Measurements from ENCODE around the gene MEI1.
"Not testable (repeated sequence)": the region's sequence is repeated elsewhere in the genome, so short reads cannot be mapped to it uniquely, and the experiment has no call there.

Gene MEI1

DNA sequence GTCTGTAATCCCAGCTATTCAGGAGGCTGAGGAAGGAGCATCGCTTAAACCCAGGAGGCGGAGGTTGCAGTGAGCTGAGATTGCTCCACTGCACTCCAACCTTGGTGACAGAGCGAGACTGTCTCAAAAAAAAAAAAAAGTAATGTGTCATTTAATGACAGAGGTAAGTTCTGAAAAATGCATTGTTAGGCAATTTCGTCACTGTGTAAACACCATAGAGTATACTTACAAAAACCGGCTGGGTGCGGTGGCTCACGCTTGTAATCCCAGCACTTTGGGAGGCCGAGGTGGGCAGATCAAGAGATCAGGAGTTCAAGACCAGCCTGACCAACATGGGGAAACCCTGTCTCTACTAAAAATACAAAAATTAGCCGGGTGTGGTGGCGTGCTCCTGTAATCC lies 27.2 kb upstream of the MEI1 start:
- H3K27ac Mint-ChIP-seq; H3K9me3 Mint-ChIP-seq; H3K4me3 Mint-ChIP-seq; ATAC-seq; DNase-seq (ENCODE audit: low spot score in 2 of 2): not testable (repeated sequence)
- peaks cover 20% of the 10 kb centered on the region for H3K4me1 Mint-ChIP-seq
- peaks cover 92% of the 10 kb centered on the region for H3K36me3 Mint-ChIP-seq

DNA sequence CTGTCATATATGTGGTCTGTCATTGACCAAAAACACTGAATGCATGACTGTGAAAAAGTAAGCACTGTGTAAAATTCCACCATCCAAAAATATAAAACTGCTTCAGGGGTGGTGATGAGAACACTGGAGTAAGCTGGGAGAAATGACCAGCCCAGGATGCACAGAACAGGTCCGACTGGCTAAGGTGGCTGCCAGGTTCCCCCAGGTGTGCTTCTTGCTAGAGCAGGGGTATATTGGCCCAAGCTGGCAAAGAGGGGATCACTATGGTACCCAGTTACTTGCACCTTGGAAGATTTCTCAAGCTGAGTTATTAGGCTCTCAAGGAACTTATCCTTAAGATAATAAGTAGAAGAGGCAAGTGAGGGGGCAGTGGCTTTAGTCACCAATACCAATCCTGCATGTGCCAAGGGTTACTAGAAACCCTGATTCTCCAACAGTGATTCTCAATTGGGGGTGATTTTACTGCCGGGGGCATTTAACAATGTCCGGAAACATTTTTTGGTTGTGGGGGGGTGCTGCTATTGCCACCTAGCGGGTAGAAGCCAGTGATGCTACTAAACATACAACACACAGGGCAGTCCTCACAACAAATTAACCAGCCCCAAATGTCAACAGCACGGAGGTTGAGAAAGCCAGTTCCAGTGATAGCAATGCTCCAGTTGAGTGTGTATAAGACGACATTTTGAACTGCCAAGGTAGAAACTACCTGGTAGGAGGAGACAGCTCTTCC lies 26.4 kb upstream of the MEI1 start:
- ATAC-seq, result no peak

DNA sequence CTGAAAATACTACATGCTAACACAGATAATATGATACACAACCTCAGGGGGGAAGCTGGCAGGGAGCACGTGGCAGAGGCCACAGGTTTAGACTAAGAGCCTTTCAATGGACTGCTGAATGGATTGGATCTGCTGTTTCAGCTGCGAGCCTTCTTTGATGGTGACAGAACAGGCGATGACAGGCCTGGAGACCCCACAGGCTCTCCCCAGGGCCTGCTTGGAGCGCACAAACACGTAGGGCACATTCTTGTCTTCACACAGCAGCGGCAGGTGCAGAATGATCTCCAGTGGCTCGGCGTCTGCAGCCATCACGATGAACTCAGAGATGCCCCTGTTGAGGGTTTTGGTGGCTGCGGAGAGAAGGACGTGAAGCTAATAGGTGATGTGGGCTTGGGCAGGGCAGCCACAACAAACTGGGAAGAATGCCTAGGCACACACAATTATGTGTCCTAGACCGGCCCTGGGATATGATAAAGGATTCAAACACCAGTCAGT lies 24.4 kb upstream of the MEI1 start:
- DNase-seq (ENCODE audit: low spot score in 2 of 2) (no peak), ATAC-seq (no peak)
- Mint-ChIP-seq H3K27ac (peak overlapping the region; percentile 84), H3K36me3 (peaks cover 99% of the 10 kb centered on the region), H3K9me3 (no peaks in the 10 kb centered on the region), H3K4me3 (no peak overlapping the region), H3K4me1 (peaks cover 21% of the 10 kb centered on the region)

More for the DNA sequence above, 26.4 kb upstream of the MEI1 start:
- no peak for DNase-seq (ENCODE audit: low spot score in 2 of 2)
- Mint-ChIP-seq H3K36me3 (peaks cover 92% of the 10 kb centered on the region), H3K27ac (no peak overlapping the region), H3K9me3 (no peaks in the 10 kb centered on the region), H3K4me3 (no peak overlapping the region), H3K4me1 (peaks cover 20% of the 10 kb centered on the region)

DNA sequence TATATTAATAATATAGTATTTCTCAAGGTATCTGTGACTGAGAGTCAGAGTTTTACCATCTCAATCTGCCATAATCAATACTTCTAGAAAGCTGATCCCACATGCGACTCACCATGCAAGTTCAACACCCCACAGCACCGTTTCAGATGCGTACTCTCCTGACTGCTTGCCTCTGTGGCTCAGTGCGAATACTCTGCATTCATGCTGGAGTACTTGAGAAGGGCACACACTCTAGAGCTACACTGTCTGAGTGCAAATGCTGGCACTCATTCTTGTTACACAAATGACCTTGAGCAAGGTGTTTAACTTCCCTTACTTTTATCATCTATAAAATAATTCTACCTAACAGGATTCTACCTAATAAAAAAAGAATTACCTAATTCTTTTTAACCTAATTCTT lies 23.2 kb upstream of the MEI1 start:
- H3K4me3 Mint-ChIP-seq, result no peak overlapping the region
- peaks cover 99% of the 10 kb centered on the region for H3K36me3 Mint-ChIP-seq
- DNase-seq (ENCODE audit: low spot score in 2 of 2) (no peak), ATAC-seq (no peak)
- peak overlapping the region; percentile 63 for H3K27ac Mint-ChIP-seq
- H3K9me3 Mint-ChIP-seq, result no peaks in the 10 kb centered on the region
- peaks cover 26% of the 10 kb centered on the region for H3K4me1 Mint-ChIP-seq

DNA sequence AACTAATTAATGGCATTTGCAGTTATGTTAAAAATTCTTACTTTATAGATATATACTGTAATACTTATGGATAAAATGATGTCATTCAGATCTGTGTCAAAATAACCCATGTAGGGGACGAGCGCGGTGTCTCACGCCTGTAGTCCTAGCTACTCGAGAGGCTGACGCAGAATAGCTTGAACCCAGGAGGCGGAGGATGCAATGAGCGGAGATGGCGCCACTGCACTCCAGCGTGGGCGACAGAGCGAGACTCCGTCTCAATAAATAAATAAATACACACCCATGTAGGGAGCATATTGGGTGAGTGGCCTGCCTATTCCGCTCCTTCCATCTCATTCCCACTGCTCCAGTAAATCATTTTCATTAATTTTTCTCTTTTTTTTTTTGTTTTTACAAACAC lies 17.7 kb upstream of the MEI1 start:
- peaks cover 67% of the 10 kb centered on the region for H3K36me3 Mint-ChIP-seq
- peak overlapping the region; percentile 98 for H3K4me3 Mint-ChIP-seq
- peak overlapping the region; percentile 99 for H3K27ac Mint-ChIP-seq
- H3K9me3 Mint-ChIP-seq, result no peaks in the 10 kb centered on the region
- ATAC-seq (peak; percentile 69), DNase-seq (ENCODE audit: low spot score in 2 of 2) (no peak)
- peaks cover 21% of the 10 kb centered on the region for H3K4me1 Mint-ChIP-seq

DNA sequence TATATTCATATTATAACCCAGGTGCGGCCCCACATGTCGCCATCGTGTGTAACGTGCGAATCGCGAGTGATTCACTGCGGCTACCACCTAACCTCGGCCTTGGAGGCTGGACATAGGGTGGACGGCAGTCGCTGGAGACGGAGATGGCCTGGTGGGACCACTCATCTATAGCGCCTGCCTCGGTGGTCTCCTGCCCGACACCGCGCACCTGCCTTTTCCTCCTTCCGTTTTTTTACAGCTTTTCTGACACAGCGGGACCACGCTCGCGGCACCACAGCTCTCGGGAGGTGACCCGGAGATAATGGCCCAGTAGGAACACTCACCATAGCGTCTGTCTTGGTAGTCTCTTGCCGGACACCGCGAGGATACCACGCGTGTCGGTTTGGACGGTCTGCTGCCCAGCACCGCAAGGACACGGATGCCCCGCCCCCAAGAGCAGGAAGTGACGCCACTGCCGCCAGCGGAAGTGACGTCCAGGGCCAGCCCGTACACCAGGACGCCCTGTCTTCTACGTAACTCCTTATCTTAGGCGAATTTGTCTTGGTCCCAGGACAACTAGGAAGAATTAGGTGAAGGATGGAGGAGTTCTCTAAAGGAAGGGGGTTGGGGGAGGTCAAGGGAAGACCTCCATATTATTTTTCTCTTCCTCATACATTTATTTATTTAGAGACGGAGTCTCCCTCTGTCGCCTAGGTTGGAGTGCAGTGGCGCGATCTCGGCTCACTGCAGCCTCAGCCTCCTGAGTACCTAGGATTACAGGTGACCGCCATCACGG lies 17.1 kb upstream of the MEI1 start:
- ATAC-seq (peak; percentile 97), DNase-seq (ENCODE audit: low spot score in 2 of 2) (peak; percentile 73 to 91)
- Mint-ChIP-seq H3K4me1 (peaks cover 18% of the 10 kb centered on the region), H3K36me3 (peaks cover 61% of the 10 kb centered on the region), H3K27ac (peak overlapping the region; percentile 99), H3K4me3 (peak overlapping the region; percentile 98), H3K9me3 (no peaks in the 10 kb centered on the region)

DNA sequence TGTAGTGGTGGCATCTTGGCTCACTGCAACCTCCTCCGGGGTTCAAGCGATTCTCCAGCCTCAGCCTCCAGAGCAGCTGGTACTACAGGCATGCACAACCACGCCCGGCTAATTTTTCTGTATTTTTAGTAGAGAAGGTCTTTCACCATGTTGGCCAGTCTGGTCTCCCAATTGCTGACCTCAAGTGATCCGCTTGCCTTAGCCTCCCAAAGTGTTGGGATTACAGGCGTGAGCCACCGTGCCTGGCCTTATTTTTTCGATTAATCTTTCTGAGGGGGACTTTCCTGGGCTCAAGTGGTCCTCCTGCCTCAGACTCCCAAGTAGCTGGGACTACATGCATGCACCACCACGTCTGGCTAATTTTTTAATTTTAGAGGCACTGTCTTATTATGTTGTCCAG lies 16.3 kb upstream of the MEI1 start:
- Mint-ChIP-seq H3K4me1 (peaks cover 18% of the 10 kb centered on the region), H3K4me3 (peak overlapping the region; percentile 98), H3K36me3 (peaks cover 53% of the 10 kb centered on the region), H3K9me3 (no peaks in the 10 kb centered on the region), H3K27ac (peak overlapping the region; percentile 99)
- ATAC-seq (no peak), DNase-seq (ENCODE audit: low spot score in 2 of 2) (no peak)

DNA sequence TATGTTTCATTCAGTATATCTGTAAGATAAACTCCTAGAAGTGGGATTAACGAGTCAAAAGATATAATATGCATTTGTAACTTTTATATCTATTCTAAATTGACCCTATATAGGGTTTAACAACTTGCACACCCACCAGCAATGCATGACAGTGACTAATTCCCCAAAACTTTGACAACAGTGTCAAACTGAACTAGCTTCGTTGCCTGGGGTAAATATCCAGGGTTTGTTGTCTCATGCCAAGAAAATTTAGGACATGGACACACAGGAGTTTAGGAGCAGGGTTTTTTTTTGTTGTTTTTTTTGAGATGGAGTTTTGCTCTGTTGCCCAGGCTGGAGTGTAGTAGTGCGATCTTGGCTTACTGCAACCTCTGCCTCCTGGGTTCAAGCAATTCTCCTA lies 15.7 kb upstream of the MEI1 start:
- Mint-ChIP-seq H3K4me3 (peak overlapping the region; percentile 98), H3K9me3 (no peaks in the 10 kb centered on the region), H3K36me3 (peaks cover 49% of the 10 kb centered on the region), H3K27ac (no peak overlapping the region), H3K4me1 (peaks cover 22% of the 10 kb centered on the region)
- ATAC-seq (no peak), DNase-seq (ENCODE audit: low spot score in 2 of 2) (no peak)

DNA sequence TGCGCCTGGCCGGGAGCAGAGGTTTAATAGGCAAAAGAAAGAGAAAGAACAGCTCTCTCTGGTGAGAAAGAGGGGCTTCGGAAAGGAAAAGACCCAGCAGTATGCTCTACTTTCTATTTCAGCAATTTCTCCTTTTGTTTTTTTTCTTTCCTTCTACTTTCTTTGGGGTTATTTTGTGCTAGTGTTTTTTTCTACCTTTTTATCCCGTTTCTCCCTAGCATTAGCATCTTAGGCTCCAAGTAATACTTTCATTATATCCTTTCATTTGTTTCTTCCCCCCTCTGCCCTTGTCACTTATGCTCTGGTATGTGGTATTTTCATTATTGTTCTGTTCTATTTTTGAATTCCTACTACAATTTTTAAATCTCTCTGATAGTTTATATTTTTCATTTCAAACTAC lies 15.1 kb upstream of the MEI1 start:
- peak overlapping the region; percentile 29 for H3K27ac Mint-ChIP-seq
- no peak overlapping the region for H3K4me3 Mint-ChIP-seq
- peaks cover 25% of the 10 kb centered on the region for H3K4me1 Mint-ChIP-seq
- H3K36me3 Mint-ChIP-seq, result peaks cover 48% of the 10 kb centered on the region
- no peak for ATAC-seq
- no peak for DNase-seq (ENCODE audit: low spot score in 2 of 2)
- H3K9me3 Mint-ChIP-seq, result no peaks in the 10 kb centered on the region

DNA sequence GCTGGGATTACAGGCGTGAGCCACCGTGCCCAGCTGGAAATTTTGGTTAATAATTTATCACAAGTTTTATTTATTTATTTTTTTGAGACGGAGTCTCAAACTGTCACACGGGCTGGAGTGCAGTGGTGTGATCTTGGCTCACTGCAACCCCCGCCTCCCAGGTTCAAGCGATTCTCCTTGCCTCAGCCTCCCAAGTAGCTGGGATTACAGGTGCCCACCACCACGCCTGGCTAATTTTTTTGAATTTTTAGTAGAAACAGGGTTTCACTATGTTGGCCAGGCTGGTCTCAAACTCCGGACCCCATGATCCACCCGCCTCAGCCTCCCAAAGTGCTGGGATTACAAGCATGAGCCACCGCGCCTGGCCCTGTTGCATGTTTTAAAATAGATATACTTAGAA lies 12.4 kb upstream of the MEI1 start:
- H3K9me3 Mint-ChIP-seq; ATAC-seq; DNase-seq (ENCODE audit: low spot score in 2 of 2): not testable (repeated sequence)
- H3K4me3 Mint-ChIP-seq, result peak overlapping the region; percentile 96
- H3K27ac Mint-ChIP-seq, result peak overlapping the region; percentile 98
- peaks cover 31% of the 10 kb centered on the region for H3K4me1 Mint-ChIP-seq
- peaks cover 21% of the 10 kb centered on the region for H3K36me3 Mint-ChIP-seq

DNA sequence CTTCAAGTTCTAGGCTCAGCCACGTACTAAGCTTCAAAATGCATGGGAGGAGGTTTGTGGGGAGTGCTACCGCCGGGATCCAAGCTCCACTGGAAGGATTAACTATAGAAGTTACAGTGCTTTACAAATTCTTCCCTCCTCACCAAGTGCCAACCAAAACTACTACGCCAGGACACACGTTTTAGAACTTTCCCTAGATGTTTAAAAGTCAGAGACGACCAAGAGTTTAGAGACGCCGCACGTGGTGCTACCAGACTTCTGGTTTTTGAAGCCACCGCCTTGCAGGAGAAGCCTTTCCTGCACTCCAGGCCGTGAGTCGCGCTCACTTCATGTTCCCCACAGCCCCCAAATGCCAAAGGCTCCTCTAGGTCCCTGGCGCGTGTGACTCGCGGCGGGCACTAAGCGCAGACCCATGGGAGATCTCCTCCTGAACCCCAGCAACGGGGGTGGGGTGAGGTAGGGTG lies 11.4 kb upstream of the MEI1 start:
- Mint-ChIP-seq H3K9me3 (no peaks in the 10 kb centered on the region), H3K27ac (peak overlapping the region; percentile 98), H3K4me1 (peaks cover 26% of the 10 kb centered on the region), H3K4me3 (peak overlapping the region; percentile 96), H3K36me3 (peaks cover 12% of the 10 kb centered on the region)
- no peak for DNase-seq (ENCODE audit: low spot score in 2 of 2)
- peak; percentile 39 for ATAC-seq

DNA sequence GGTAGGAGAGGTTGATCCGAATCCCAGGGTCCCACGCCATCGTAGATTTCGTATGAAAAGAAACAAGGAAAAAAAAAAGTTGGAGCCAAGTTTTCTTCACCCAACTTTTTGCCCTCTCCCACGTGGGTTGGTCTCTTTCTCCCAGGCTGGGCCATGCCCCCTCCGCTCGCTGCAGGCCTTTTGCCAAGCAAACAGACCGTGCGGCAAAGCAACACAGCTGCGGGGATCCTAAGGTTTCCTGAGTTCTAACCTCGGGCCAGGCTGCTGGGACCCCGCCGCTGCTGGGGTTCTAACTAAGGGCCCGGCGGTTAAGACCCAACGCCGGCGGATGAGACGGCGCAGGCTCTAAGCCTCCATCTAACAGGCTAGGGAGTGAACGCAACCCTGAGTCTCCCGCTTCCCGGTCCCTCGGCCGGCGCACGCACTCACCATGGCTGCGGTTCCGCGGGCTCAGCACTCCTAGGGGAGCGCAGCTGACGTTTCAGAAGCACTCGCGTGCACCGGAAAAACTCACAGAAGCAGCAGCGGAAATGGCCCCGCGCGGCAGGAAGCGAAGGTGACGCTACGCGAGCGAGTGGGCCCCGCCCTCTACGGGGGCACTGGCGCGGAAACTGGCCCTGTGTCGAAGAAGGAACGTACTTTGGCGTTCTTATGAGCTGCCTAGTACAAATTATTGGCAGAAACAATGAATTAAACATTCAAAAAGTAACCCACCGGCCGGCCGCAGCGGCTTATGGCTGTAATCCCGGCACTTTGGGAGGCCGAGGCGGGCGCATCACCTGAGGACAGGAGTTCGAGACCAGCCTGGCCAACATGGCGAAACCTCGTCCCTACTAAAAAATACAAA lies 10.7 kb upstream of the MEI1 start, which contains the start of gene SNU13:
SNU13 (minus strand) TSS at position 503 of the 847 bp plus-strand sequence; CDS start at position 432, 71 bp downstream.
- Mint-ChIP-seq H3K9me3 (no peaks in the 10 kb centered on the region), H3K36me3 (peaks cover 7% of the 10 kb centered on the region), H3K4me3 (peak within 1 kb of the TSS; percentile 96), H3K4me1 (peaks cover 26% of the 10 kb centered on the region), H3K27ac (peak within 1 kb of the TSS; percentile 98)
- DNase-seq (ENCODE audit: low spot score in 2 of 2) (peak; percentile 80 to 94), ATAC-seq (peak; percentile 95)

DNA sequence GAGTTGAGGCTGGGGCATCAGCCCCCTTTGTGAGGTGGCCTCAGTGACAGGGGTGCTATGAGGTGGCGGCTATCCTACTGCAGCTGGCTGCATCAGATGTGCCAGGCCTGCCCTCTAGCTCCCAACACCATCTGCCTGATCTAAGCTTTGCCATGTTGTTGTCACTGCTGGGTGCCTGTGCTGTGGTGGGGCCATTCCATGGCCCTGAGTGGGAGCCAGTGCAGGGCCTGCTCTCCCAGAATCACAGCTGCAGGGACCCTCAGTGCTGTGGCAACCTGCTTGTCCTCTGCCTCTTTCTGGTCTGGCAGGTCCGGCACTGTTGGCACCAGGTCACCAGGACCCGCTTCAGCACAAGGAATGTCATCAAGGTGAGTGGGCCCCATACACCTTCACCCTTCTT lies 8.8 kb upstream of the MEI1 start:
- Mint-ChIP-seq H3K4me3 (peak overlapping the region; percentile 96), H3K36me3 (peaks cover 7% of the 10 kb centered on the region), H3K27ac (peak overlapping the region; percentile 98), H3K4me1 (peaks cover 26% of the 10 kb centered on the region), H3K9me3 (no peaks in the 10 kb centered on the region)
- ATAC-seq (no peak), DNase-seq (ENCODE audit: low spot score in 2 of 2) (no peak)

DNA sequence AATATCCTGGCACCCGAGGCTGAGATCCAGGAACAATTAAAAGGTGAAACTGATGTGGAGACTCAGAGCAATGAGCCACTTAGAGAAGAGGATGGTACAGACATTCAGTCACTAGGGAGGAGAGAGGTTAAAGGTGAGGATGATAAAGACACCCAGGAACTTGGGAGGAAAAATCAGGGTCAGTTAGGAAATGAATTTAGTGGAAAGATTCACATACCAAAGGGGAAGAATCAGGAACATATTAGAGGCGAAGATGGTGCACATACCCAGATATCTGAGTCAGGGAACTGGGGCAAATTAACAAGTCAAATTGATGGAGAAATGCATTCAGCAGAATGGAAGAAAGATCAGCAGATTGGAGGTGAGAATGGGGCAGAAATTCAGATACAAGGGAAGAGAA lies 4.1 kb upstream of the MEI1 start:
- DNase-seq (ENCODE audit: low spot score in 2 of 2) (no peak), ATAC-seq (no peak)
- peaks cover 24% of the 10 kb centered on the region for H3K4me1 Mint-ChIP-seq
- no peak overlapping the region for H3K27ac Mint-ChIP-seq
- no peak overlapping the region for H3K4me3 Mint-ChIP-seq
- H3K9me3 Mint-ChIP-seq, result no peaks in the 10 kb centered on the region
- H3K36me3 Mint-ChIP-seq, result peaks cover 12% of the 10 kb centered on the region

DNA sequence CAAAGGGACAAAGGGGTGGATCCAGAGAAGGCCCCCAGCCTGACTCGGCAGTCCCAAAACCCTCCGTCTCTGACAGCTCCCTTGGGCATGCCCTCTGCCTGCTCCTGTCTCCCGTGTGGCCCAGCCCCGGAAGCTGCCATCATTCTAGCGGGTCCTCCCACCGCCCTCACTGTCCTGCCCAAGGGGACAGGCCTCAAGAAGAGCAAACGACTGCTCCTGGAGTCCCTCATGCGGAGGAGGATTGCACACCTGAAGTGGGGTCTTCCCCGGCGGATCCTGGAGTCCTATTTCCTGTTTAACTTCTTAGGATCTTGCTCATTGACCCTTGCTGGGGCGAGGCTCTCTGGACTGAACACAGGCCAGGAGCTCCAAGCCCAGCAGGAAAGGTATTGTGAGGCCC lies 2.6 kb upstream of the MEI1 start:
- H3K27ac Mint-ChIP-seq, result no peak overlapping the region
- ATAC-seq, result peak; percentile 2
- peaks cover 14% of the 10 kb centered on the region for H3K4me1 Mint-ChIP-seq
- H3K9me3 Mint-ChIP-seq, result no peaks in the 10 kb centered on the region
- DNase-seq (ENCODE audit: low spot score in 2 of 2), result no peak
- peaks cover 12% of the 10 kb centered on the region for H3K36me3 Mint-ChIP-seq
- peak overlapping the region; percentile 38 for H3K4me3 Mint-ChIP-seq

Data from stimulated activated effector memory CD8-positive, alpha-beta T cell treated with anti-CD3 and anti-CD28 coated beads, Interleukin-12 subunit alpha, Interleukin-12 subunit beta, amount 100 ng/mL, for 72 hours (primary cell).